HFFc6 (cell line): ENCODE measurements around the gene STT3A. TPM values are rescaled to one million over a fixed set of nuclear protein-coding genes. Genes with fewer than 3 reads are reported as not detected.

ENCODE experiments used
- DNase-seq: peaks from one replicate; pipeline ENCODE4 v3.0.0-alpha.2; 2018
- H3K27ac Mint-ChIP-seq: 2 replicates; pipeline ENCODE4 v1.8.0; 2020; ENCODE audit warnings: mild to moderate bottlenecking, mixed read lengths
- H3K27me3 Mint-ChIP-seq: 2 replicates; pipeline ENCODE4 v1.8.0; 2021; ENCODE audit warnings: mild to moderate bottlenecking, moderate library complexity, mixed read lengths; ENCODE audit not compliant: insufficient read depth
- H3K36me3 Mint-ChIP-seq: 2 replicates; pipeline ENCODE4 v1.8.0; 2021; ENCODE audit warnings: low read depth, mixed read lengths
- H3K4me1 Mint-ChIP-seq: 2 replicates; pipeline ENCODE4 v1.8.0; 2020; ENCODE audit warnings: low read depth, mixed read lengths
- H3K4me3 Mint-ChIP-seq: 2 replicates; pipeline ENCODE4 v1.8.0; 2020; ENCODE audit warnings: mild to moderate bottlenecking, moderate library complexity, mixed read lengths
- H3K9me3 Mint-ChIP-seq: 2 replicates; pipeline ENCODE4 v1.8.0; 2020; ENCODE audit warnings: mild to moderate bottlenecking, mixed read lengths
- total RNA-seq, 6 experiments: library from RNA; stranded (reverse); fragmentation: NEBNext Ultra II Directional; extraction: Animal tissue kit (Norgen Biotek cat#: 25700); gene quantifications; 2 replicates in 1 of 6; 3 replicates in 5 of 6; pipeline ENCODE4 v1.2.3, GENCODE V29; 2021
- TF ChIP-seq, protein P1 (sequence below): fragments of 200-600 bp; sonication (generic); IDR thresholded peaks from 2 replicates; pipeline ENCODE4 v1.5.0; 2021; ENCODE audit warnings: antibody characterized with exemption, mild to moderate bottlenecking

Gene STT3A
- total RNA-seq, 6 experiments from 2014 or later: 265 to 280 (median 269) TPM

DNA sequence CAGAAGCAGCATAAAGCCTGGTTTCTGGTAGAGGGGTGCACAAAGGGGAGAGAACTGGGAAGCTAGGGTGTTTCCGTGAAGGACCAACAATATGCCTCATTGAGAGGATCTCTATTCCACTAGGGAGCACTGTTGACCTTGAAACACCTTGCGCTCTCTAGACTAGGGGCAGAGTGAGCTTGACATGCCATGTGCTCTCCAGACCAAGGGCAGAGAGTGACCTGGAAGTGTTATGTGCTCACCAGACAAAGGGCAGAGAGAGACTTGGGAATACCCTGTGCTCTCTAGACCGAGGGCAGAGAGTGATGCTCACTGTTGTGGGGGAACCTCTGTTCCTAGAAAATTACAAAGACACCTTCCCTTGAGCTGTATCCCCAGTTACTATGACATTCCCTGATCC lies 38.6 kb upstream of the STT3A start:
- no peaks in the 10 kb centered on the region for H3K36me3 Mint-ChIP-seq
- H3K27ac Mint-ChIP-seq: no peak overlapping the region
- TF ChIP-seq, protein P1, sequence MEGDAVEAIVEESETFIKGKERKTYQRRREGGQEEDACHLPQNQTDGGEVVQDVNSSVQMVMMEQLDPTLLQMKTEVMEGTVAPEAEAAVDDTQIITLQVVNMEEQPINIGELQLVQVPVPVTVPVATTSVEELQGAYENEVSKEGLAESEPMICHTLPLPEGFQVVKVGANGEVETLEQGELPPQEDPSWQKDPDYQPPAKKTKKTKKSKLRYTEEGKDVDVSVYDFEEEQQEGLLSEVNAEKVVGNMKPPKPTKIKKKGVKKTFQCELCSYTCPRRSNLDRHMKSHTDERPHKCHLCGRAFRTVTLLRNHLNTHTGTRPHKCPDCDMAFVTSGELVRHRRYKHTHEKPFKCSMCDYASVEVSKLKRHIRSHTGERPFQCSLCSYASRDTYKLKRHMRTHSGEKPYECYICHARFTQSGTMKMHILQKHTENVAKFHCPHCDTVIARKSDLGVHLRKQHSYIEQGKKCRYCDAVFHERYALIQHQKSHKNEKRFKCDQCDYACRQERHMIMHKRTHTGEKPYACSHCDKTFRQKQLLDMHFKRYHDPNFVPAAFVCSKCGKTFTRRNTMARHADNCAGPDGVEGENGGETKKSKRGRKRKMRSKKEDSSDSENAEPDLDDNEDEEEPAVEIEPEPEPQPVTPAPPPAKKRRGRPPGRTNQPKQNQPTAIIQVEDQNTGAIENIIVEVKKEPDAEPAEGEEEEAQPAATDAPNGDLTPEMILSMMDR: no peak
- peaks cover 4% of the 10 kb centered on the region for H3K27me3 Mint-ChIP-seq
- H3K9me3 Mint-ChIP-seq: peaks cover 8% of the 10 kb centered on the region; the same call in 1 of the 2 replicates
- no peaks in the 10 kb centered on the region for H3K4me1 Mint-ChIP-seq
- DNase-seq: no peak
- H3K4me3 Mint-ChIP-seq: no peak overlapping the region

DNA sequence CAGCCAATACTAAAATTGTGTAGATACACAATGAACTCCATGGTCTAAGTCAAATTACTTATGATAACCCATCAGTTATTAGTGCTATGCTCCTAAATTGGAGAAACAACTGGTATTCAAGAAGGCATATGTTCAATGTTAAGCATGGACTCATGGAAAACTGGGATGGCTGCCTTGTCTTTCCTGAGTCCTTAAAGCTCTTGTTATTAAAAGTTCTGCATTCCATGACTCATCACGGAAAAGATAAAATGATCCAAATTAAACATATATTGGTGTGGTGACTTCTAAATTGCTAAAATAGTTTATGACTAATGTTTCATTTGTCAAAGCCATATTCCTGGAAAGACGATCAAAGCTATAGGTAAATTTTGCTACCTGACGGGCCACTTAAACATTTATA lies 32.8 kb upstream of the STT3A start:
- no peak for DNase-seq
- Mint-ChIP-seq H3K36me3 (no peaks in the 10 kb centered on the region), H3K27ac (no peak overlapping the region), H3K4me1 (peaks cover 4% of the 10 kb centered on the region; the same call in 1 of the 2 replicates), H3K4me3 (no peak overlapping the region), H3K9me3 (no peaks in the 10 kb centered on the region), H3K27me3 (peaks cover 10% of the 10 kb centered on the region)
- TF ChIP-seq, protein P1: no peak

DNA sequence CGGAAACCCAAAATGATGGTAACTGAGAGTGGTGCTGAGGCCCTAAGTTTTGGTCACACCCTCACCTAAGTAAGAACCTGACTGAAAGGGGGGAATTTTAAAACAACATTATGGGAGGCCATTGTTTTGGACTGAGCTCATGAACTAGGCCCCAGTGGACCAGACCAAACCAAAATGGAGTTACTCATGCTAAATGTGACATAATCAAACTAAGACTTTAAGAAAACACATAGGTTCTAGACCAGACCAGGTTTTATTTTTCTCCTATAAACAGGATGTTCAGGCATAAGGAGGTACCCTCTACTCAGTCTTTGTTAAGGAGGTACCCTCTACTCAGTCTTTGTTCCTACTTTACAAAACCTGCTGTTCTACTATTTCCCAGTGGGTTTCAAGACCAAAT lies 30.7 kb upstream of the STT3A start:
- no peak for DNase-seq
- Mint-ChIP-seq H3K4me1 (peaks cover 4% of the 10 kb centered on the region; the same call in 1 of the 2 replicates), H3K4me3 (no peak overlapping the region), H3K27me3 (peaks cover 8% of the 10 kb centered on the region; the same call in 1 of the 2 replicates), H3K36me3 (no peaks in the 10 kb centered on the region), H3K27ac (no peak overlapping the region), H3K9me3 (no peaks in the 10 kb centered on the region)
- TF ChIP-seq, protein P1: no peak

DNA sequence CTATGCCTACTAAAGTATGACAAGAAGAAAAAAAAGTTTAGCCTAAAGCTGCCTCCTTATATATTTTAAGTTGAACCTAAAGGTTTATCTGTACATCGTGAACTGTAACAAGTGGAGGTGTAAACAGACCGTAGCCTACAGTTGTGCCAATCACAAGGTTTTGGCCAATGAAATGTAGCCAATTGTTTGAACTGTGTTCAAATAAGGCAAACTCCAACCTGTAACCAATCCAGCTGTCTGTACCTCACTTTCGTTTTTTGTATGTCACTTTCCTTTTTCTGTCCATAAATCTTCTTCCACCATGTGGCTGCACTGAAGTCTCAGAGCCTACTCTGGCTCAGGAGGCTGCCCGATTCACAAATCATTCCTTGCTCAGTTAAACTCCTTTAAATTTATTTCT lies 30.2 kb upstream of the STT3A start:
- Mint-ChIP-seq H3K4me1 (peaks cover 4% of the 10 kb centered on the region; the same call in 1 of the 2 replicates), H3K9me3 (no peaks in the 10 kb centered on the region), H3K4me3 (no peak overlapping the region), H3K27ac (no peak overlapping the region), H3K36me3 (no peaks in the 10 kb centered on the region), H3K27me3 (peaks cover 8% of the 10 kb centered on the region; the same call in 1 of the 2 replicates)
- DNase-seq: no peak
- TF ChIP-seq, protein P1: no peak

DNA sequence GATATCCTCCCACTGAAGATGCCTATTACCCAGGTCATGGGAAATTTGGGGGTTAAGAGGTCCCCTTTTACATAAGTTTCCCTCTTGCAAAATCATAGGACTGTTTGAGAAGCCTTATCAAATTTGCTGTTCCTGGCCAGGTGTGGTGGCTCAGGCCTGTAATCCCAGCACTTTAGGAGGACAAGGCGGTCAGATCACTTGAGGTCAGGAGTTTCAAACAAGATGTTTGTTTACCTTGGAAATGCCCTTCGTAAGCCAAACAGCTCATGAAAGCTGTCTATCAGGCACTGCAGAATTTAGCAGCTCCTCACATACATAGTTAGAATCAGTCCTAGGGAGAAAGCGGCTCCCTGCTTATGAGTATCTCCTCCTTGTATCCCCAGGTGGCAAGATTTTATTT lies 28.3 kb upstream of the STT3A start:
- Mint-ChIP-seq H3K36me3 (no peaks in the 10 kb centered on the region), H3K4me3 (no peak overlapping the region), H3K27me3 (peaks cover 10% of the 10 kb centered on the region), H3K27ac (no peak overlapping the region), H3K4me1 (peaks cover 4% of the 10 kb centered on the region; the same call in 1 of the 2 replicates), H3K9me3 (no peaks in the 10 kb centered on the region)
- no peak for DNase-seq
- TF ChIP-seq, protein P1: no peak

DNA sequence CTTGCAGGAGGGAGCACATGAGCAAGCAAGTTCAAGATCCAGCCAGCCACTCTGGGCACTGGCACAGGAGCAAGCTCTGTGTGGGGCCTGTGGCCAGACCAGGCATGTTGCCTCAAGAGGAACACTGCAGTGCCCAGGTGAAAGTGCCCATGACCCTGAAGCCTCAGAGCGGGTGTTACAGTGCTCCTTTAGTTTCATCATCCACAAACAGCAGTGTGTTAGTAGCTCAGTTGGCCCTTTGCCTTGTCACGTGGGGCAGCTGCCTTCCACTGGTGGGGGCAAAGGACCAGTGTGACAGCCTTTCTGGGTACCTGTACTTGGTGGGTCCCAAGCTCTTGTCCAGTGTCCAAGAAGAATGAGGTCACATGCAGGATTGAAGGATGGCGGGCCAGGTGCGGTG lies 26.4 kb upstream of the STT3A start:
- Mint-ChIP-seq H3K36me3 (no peaks in the 10 kb centered on the region), H3K27ac (no peak overlapping the region), H3K9me3 (no peaks in the 10 kb centered on the region), H3K4me3 (no peak overlapping the region), H3K4me1 (peaks cover 14% of the 10 kb centered on the region), H3K27me3 (peaks cover 6% of the 10 kb centered on the region)
- DNase-seq: no peak
- TF ChIP-seq, protein P1: no peak
